GM12874 (cell line): ENCODE data around the gene RNU5D-1.

Experiments used
- CTCF ChIP-seq: IDR thresholded peaks from 2 replicates; pipeline ENCODE4 v1.5.1; 2011; ENCODE audit warnings: low read depth, mild to moderate bottlenecking, control low read depth, low read length, moderate library complexity; ENCODE audit not compliant: insufficient read depth

RNU5D-1 gene

GRCh38 chr1:44693900-44694299 lies 37.1 kb downstream of the RNU5D-1 start:
- TF ChIP-seq CTCF, result no peak

- TF ChIP-seq CTCF, result no peak
Observed at GRCh38 chr1:44693159-44693558, 37.8 kb downstream of the RNU5D-1 start.

- TF ChIP-seq CTCF, result no peak
Observed at GRCh38 chr1:44689447-44689765, 41.6 kb downstream of the RNU5D-1 start.

GRCh38 chr1:44688760-44689446 lies 42.1 kb downstream of the RNU5D-1 start:
- TF ChIP-seq CTCF, result no peak

GRCh38 chr1:44685881-44686280 lies 45.1 kb downstream of the RNU5D-1 start:
- TF ChIP-seq CTCF, result no peak

GRCh38 chr1:44685218-44685617 lies 45.8 kb downstream of the RNU5D-1 start:
- TF ChIP-seq CTCF, result no peak

GRCh38 chr1:44684525-44684924 lies 46.4 kb downstream of the RNU5D-1 start:
- TF ChIP-seq CTCF, result no peak
